Effector memory CD8-positive, alpha-beta T cell (primary cell): Measurements from ENCODE around the gene FIBP.

Experiments used
- ATAC-seq: fragments of 150-1000 bp; cut with Tn5 transposase; replicated peaks from 2 replicates; pipeline ENCODE4 v1.10.0; 2021; ENCODE audit warnings: mild to moderate bottlenecking, moderate library complexity
- DNase-seq, 3 experiments: peaks; one replicate each; pipeline ENCODE4 v3.0.0; 2021
- H3K27ac Mint-ChIP-seq, 2 donors: one replicate each; pipeline ENCODE4 v1.8.0; 2022; ENCODE audit warnings: mild to moderate bottlenecking in 2 of 2, mixed read lengths in 2 of 2, moderate library complexity in 2 of 2
- H3K27me3 Mint-ChIP-seq, 2 donors: one replicate each; pipeline ENCODE4 v1.8.0; 2022; ENCODE audit warnings: mixed read lengths in 2 of 2
- H3K36me3 Mint-ChIP-seq: one replicate; pipeline ENCODE4 v1.8.0; 2022; ENCODE audit warnings: mild to moderate bottlenecking, moderate library complexity, mixed read lengths; ENCODE audit not compliant: insufficient read depth
- H3K4me1 Mint-ChIP-seq, 2 donors: one replicate each; pipeline ENCODE4 v1.8.0; 2022; ENCODE audit warnings: low read depth in 2 of 2, mixed read lengths in 2 of 2
- H3K4me3 Mint-ChIP-seq, 2 donors: one replicate each; pipeline ENCODE4 v1.8.0; 2022; ENCODE audit warnings: mild to moderate bottlenecking in 2 of 2, mixed read lengths in 2 of 2, moderate library complexity in 2 of 2
- H3K9me3 Mint-ChIP-seq, 2 donors: one replicate each; pipeline ENCODE4 v1.8.0; 2022; ENCODE audit warnings: mixed read lengths in 2 of 2

FIBP gene

GRCh38 chr11:65867284-65868071 is 20.8 kb downstream of the FIBP start:
- Mint-ChIP-seq H3K4me1 (peaks cover 20 to 26% of the 10 kb centered on the region in 2 donors), H3K27ac (no peak overlapping the region), H3K36me3 (peaks cover 43% of the 10 kb centered on the region), H3K4me3 (no peak overlapping the region), H3K27me3 (no peaks in the 10 kb centered on the region), H3K9me3 (no peaks in the 10 kb centered on the region)
- ATAC-seq = peak; percentile 27
- DNase-seq = no peak

GRCh38 chr11:65866509-65867283 is 21.6 kb downstream of the FIBP start:
- ATAC-seq (no peak), DNase-seq (no peak)
- H3K4me1 Mint-ChIP-seq = peaks cover 22 to 27% of the 10 kb centered on the region in 2 donors
- no peak overlapping the region for H3K27ac Mint-ChIP-seq
- H3K27me3 Mint-ChIP-seq = no peaks in the 10 kb centered on the region
- H3K9me3 Mint-ChIP-seq = no peaks in the 10 kb centered on the region
- H3K4me3 Mint-ChIP-seq = no peak overlapping the region
- peaks cover 46% of the 10 kb centered on the region for H3K36me3 Mint-ChIP-seq

- H3K4me3 Mint-ChIP-seq = no peak overlapping the region
These were observed 22.6 kb downstream of the FIBP start for GRCh38 chr11:65865550-65866172.

GRCh38 chr11:65864706-65865471 is 23.4 kb downstream of the FIBP start:
- ATAC-seq (no peak), DNase-seq (no peak)
- H3K4me1 Mint-ChIP-seq = peaks cover 26 to 34% of the 10 kb centered on the region in 2 donors
- H3K27ac Mint-ChIP-seq = no peak overlapping the region
- no peaks in the 10 kb centered on the region for H3K9me3 Mint-ChIP-seq
- H3K27me3 Mint-ChIP-seq = no peaks in the 10 kb centered on the region
- no peak overlapping the region for H3K4me3 Mint-ChIP-seq
- peaks cover 49% of the 10 kb centered on the region for H3K36me3 Mint-ChIP-seq

More at GRCh38 chr11:65865550-65866172, 22.6 kb downstream of the FIBP start:
- H3K36me3 Mint-ChIP-seq = peaks cover 46% of the 10 kb centered on the region
- DNase-seq (no peak), ATAC-seq (no peak)
- peaks cover 27 to 33% of the 10 kb centered on the region in 2 donors for H3K4me1 Mint-ChIP-seq
- no peak overlapping the region for H3K27ac Mint-ChIP-seq
- no peaks in the 10 kb centered on the region for H3K27me3 Mint-ChIP-seq
- no peaks in the 10 kb centered on the region for H3K9me3 Mint-ChIP-seq

GRCh38 chr11:65863889-65864705 is 24.2 kb downstream of the FIBP start:
- H3K4me3 Mint-ChIP-seq = no peak overlapping the region
- no peaks in the 10 kb centered on the region for H3K27me3 Mint-ChIP-seq
- DNase-seq = no peak
- H3K4me1 Mint-ChIP-seq = peaks cover 28 to 37% of the 10 kb centered on the region in 2 donors
- H3K36me3 Mint-ChIP-seq = peaks cover 53% of the 10 kb centered on the region
- ATAC-seq = no peak
- H3K27ac Mint-ChIP-seq = peak overlapping the region in 1 of 2 donors; percentile 9
- H3K9me3 Mint-ChIP-seq = no peaks in the 10 kb centered on the region

- no peaks in the 10 kb centered on the region for H3K27me3 Mint-ChIP-seq
- peaks cover 62% of the 10 kb centered on the region for H3K36me3 Mint-ChIP-seq
- H3K9me3 Mint-ChIP-seq = no peaks in the 10 kb centered on the region
- H3K4me1 Mint-ChIP-seq = peaks cover 37 to 46% of the 10 kb centered on the region in 2 donors
- ATAC-seq (no peak), DNase-seq (no peak)
- H3K4me3 Mint-ChIP-seq = peak overlapping the region in 1 of 2 donors; percentile 40
- H3K27ac Mint-ChIP-seq = peak overlapping the region in 1 of 2 donors; percentile 69
These were observed 25.1 kb downstream of the FIBP start for GRCh38 chr11:65862941-65863888.

- Mint-ChIP-seq H3K27ac (peak overlapping the region in 1 of 2 donors; percentile 69), H3K4me1 (peaks cover 37 to 46% of the 10 kb centered on the region in 2 donors), H3K9me3 (no peaks in the 10 kb centered on the region), H3K27me3 (no peaks in the 10 kb centered on the region), H3K4me3 (peak overlapping the region in 1 of 2 donors; percentile 40), H3K36me3 (peaks cover 72% of the 10 kb centered on the region)
- no peak for ATAC-seq
- no peak for DNase-seq
These were observed 26.0 kb downstream of the FIBP start for GRCh38 chr11:65862191-65862735.

- Mint-ChIP-seq H3K9me3 (no peaks in the 10 kb centered on the region), H3K4me3 (peak overlapping the region; percentile 88 to 94), H3K4me1 (peaks cover 40 to 43% of the 10 kb centered on the region in 2 donors), H3K36me3 (peaks cover 76% of the 10 kb centered on the region), H3K27ac (peak overlapping the region in 1 of 2 donors; percentile 92), H3K27me3 (no peaks in the 10 kb centered on the region)
- DNase-seq = no peak
- ATAC-seq = no peak
These were observed 26.6 kb downstream of the FIBP start for GRCh38 chr11:65861533-65862183.

GRCh38 chr11:65861165-65861505 is 27.1 kb downstream of the FIBP start:
- H3K4me3 Mint-ChIP-seq = peak overlapping the region; percentile 88 to 94
- H3K9me3 Mint-ChIP-seq = no peaks in the 10 kb centered on the region
- H3K27ac Mint-ChIP-seq = peak overlapping the region; percentile 79 to 92
- DNase-seq (no peak), ATAC-seq (no peak)
- H3K4me1 Mint-ChIP-seq = peaks cover 45 to 49% of the 10 kb centered on the region in 2 donors
- H3K36me3 Mint-ChIP-seq = peaks cover 77% of the 10 kb centered on the region
- no peaks in the 10 kb centered on the region for H3K27me3 Mint-ChIP-seq

GRCh38 chr11:65860278-65861164 is 27.8 kb downstream of the FIBP start, which contains the start of gene MUS81:
MUS81 (plus strand) TSS chr11:65860433; CDS start chr11:65860754, 321 bp downstream.
- H3K36me3 Mint-ChIP-seq = peaks cover 78% of the 10 kb centered on the region
- peak within 1 kb of the TSS; percentile 79 to 92 for H3K27ac Mint-ChIP-seq
- H3K9me3 Mint-ChIP-seq = no peaks in the 10 kb centered on the region
- no peaks in the 10 kb centered on the region for H3K27me3 Mint-ChIP-seq
- peaks cover 49 to 55% of the 10 kb centered on the region in 2 donors for H3K4me1 Mint-ChIP-seq
- H3K4me3 Mint-ChIP-seq = peak within 1 kb of the TSS; percentile 88 to 94
- DNase-seq (peak; percentile 95 to 98 (median 96)), ATAC-seq (peak; percentile 46)
